GM21619 (cell line): ENCODE measurements around the gene LHX2.
"Not testable (repeated sequence)": the region's sequence is repeated elsewhere in the genome, so short reads cannot be mapped to it uniquely, and the experiment has no call there.

Experiments
- ATAC-seq: cut with Tn5 transposase; IDR thresholded peaks from one replicate; pipeline ENCODE4 v1.9.1; 2021; ENCODE audit not compliant: unreplicated experiment

Gene LHX2

GRCh38 chr9:124011460-124012301 lies at the start of gene LHX2:
TSS of gene LHX2 (plus strand) at chr9:124011768. CDS start at chr9:124012349, 581 bp downstream.
- no peak for ATAC-seq

- ATAC-seq = no peak
These were observed 46.8 kb upstream of the LHX2 start for GRCh38 chr9:123964761-123965160.

GRCh38 chr9:123965801-123966686 lies 45.5 kb upstream of the LHX2 start:
- ATAC-seq = no peak

- no peak for ATAC-seq
These were observed 44.2 kb upstream of the LHX2 start for GRCh38 chr9:123967323-123967722.

GRCh38 chr9:123972618-123973017 lies 39.0 kb upstream of the LHX2 start:
- ATAC-seq = no peak

GRCh38 chr9:123973590-123974223 lies 37.9 kb upstream of the LHX2 start:
- no peak for ATAC-seq

- ATAC-seq = no peak
These were observed 37.1 kb upstream of the LHX2 start for GRCh38 chr9:123974471-123974870.

GRCh38 chr9:123975871-123976270 lies 35.7 kb upstream of the LHX2 start:
- ATAC-seq = no peak

GRCh38 chr9:123976579-123976978 lies 35.0 kb upstream of the LHX2 start:
- ATAC-seq = not testable (repeated sequence)

GRCh38 chr9:123978981-123979380 lies 32.6 kb upstream of the LHX2 start:
- no peak for ATAC-seq

GRCh38 chr9:123982535-123982934 lies 29.0 kb upstream of the LHX2 start:
- no peak for ATAC-seq

- no peak for ATAC-seq
These were observed 28.5 kb upstream of the LHX2 start for GRCh38 chr9:123983047-123983446.

- no peak for ATAC-seq
These were observed 26.8 kb upstream of the LHX2 start for GRCh38 chr9:123984802-123985201.

GRCh38 chr9:123985869-123986268 lies 25.7 kb upstream of the LHX2 start:
- ATAC-seq = no peak

GRCh38 chr9:123990427-123990826 lies 21.1 kb upstream of the LHX2 start:
- ATAC-seq = no peak

- ATAC-seq = not testable (repeated sequence)
These were observed 18.9 kb upstream of the LHX2 start for GRCh38 chr9:123992679-123993078.

- ATAC-seq = no peak
These were observed 14.7 kb upstream of the LHX2 start for GRCh38 chr9:123996731-123997421.

GRCh38 chr9:123997665-123998277 lies 13.8 kb upstream of the LHX2 start:
- ATAC-seq = peak; percentile 60

- no peak for ATAC-seq
These were observed 13.2 kb upstream of the LHX2 start for GRCh38 chr9:123998278-123998925.
